ENCODE results near the gene ALDH8A1. TPM values are rescaled to one million over a fixed set of nuclear protein-coding genes. Genes with fewer than 3 reads are reported as not detected.
"Not testable (repeated sequence)": the region's sequence is repeated elsewhere in the genome, so short reads cannot be mapped to it uniquely, and the experiment has no call there.

ALDH8A1 gene
- total RNA-seq, 1 donor from 2014 or later: 1.1 TPM

DNA sequence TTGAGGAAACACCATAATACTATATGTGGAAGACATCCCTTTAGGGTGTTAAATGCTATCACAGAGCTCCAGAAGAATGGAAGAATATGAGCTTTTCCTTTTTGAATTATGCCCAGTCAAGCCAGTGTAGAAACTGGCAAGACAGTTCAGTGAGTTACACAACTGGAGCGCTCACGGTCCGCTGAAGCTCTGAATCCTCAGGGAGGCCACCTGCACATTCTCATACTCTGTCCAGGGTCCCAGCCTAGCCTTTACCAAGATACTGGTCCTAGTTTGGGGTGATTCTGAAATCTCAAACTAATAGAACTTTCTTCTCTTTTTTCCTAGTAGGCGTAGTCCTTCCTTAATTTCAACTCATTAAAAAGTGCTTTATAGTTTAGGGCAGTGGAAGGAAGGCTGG, 51.3 kb downstream of the ALDH8A1 start:
- FAIRE-seq (no peak), DNase-seq (ENCODE audit: low read depth) (no peak)
- Histone ChIP-seq H3K4me3 (ENCODE audit: low read depth, low read length) (no peak overlapping the region), H3K36me3 (ENCODE audit: control insufficient read depth, insufficient read depth, low read length) (no peaks in the 10 kb centered on the region), H3K27me3 (ENCODE audit: control insufficient read depth, insufficient read depth, low read length) (no peaks in the 10 kb centered on the region)
- TF ChIP-seq, protein P1, sequence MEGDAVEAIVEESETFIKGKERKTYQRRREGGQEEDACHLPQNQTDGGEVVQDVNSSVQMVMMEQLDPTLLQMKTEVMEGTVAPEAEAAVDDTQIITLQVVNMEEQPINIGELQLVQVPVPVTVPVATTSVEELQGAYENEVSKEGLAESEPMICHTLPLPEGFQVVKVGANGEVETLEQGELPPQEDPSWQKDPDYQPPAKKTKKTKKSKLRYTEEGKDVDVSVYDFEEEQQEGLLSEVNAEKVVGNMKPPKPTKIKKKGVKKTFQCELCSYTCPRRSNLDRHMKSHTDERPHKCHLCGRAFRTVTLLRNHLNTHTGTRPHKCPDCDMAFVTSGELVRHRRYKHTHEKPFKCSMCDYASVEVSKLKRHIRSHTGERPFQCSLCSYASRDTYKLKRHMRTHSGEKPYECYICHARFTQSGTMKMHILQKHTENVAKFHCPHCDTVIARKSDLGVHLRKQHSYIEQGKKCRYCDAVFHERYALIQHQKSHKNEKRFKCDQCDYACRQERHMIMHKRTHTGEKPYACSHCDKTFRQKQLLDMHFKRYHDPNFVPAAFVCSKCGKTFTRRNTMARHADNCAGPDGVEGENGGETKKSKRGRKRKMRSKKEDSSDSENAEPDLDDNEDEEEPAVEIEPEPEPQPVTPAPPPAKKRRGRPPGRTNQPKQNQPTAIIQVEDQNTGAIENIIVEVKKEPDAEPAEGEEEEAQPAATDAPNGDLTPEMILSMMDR (IDR thresholded peaks at IDR 0.05; ENCODE audit: insufficient read depth, low read length, severe bottlenecking): no peak

DNA sequence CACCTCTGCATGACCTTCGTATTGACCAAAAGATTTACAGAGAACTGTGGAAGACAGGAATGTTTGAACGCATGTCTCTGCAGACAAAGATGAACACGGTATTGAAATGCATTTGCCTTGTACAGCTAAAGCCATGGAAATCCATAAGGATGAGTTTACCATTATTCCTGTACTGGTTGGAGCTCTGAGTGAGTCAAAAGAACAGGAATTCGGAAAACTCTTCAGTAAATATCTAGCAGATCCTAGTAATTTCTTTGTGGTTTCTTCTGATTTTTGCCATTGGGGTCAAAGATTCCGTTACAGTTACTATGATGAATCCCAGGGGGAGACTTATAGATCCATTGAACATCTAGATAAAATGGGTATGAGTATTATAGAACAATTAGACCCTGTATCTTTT, 51.7 kb downstream of the ALDH8A1 start:
- not testable (repeated sequence) for FAIRE-seq; H3K27me3 ChIP-seq (ENCODE audit: control insufficient read depth, insufficient read depth, low read length); H3K4me3 ChIP-seq (ENCODE audit: low read depth, low read length); DNase-seq (ENCODE audit: low read depth); H3K36me3 ChIP-seq (ENCODE audit: control insufficient read depth, insufficient read depth, low read length)

DNA sequence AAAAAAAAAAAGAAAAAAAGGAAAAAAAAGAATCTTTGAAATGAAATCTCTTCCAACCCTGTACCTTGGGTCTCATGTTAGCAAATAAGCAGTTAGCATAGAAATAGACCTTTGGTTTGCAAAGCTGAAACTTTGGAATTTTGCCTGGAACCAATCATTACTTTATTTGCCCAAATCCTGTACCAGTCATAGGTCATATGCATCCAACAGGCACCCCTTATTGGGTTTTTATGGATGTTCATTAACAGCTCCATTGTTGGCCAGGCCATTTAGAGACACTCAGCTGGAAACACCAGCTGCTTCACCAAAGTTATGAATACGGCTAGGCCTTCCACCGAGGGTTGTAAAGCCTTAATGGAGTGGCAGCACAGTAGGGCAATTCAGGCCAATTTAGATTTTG, 53.0 kb downstream of the ALDH8A1 start:
- DNase-seq (ENCODE audit: low read depth) (no peak), FAIRE-seq (no peak)
- H3K27me3 ChIP-seq (ENCODE audit: control insufficient read depth, insufficient read depth, low read length): no peaks in the 10 kb centered on the region
- TF ChIP-seq, protein P1 (IDR thresholded peaks at IDR 0.05; ENCODE audit: insufficient read depth, low read length, severe bottlenecking): no peak
- no peak overlapping the region for H3K4me3 ChIP-seq (ENCODE audit: low read depth, low read length)
- no peaks in the 10 kb centered on the region for H3K36me3 ChIP-seq (ENCODE audit: control insufficient read depth, insufficient read depth, low read length)

DNA sequence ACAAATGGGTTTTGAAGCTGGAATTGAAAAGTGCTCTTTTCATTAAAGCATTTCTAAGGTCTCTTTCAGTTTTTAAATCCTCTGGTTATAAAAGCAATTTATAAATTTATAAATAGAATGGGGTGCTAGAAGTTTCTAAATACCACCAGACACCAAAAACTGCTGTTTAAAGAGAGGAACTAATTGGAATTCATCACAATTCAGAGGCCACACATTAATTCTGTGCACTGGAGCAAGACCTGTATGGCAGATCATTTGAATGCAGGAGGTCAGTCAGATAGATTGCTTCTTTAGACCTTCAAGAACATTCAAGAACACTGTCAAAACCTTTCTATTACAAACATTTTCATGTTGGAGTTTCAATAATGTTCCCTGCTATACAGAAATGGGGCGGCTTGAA, 55.1 kb downstream of the ALDH8A1 start:
- Histone ChIP-seq H3K4me3 (ENCODE audit: low read depth, low read length) (no peak overlapping the region), H3K36me3 (ENCODE audit: control insufficient read depth, insufficient read depth, low read length) (no peaks in the 10 kb centered on the region), H3K27me3 (ENCODE audit: control insufficient read depth, insufficient read depth, low read length) (no peaks in the 10 kb centered on the region)
- TF ChIP-seq, protein P1 (IDR thresholded peaks at IDR 0.05; ENCODE audit: insufficient read depth, low read length, severe bottlenecking): no peak
- DNase-seq (ENCODE audit: low read depth) (no peak), FAIRE-seq (no peak)

DNA sequence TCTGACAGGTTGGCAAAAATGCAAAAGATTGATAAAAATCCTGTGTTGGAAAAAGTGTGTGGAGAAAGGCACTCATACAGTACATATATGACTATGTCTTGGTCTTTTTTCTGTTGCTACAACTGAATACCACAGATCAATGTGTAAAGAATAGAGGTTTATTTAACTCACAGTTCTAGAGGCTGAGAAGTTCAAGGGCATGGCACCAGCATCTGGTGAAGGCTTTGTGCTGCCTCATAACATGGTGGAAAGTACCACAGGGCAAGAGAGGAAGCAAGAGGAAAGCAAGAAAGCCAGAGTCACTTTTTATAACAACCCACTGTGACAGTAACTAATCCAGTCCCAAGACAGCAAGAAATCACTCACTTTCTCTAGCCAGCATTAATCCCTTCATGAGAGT, 57.5 kb downstream of the ALDH8A1 start:
- no peak for DNase-seq (ENCODE audit: low read depth)
- no peak overlapping the region for H3K4me3 ChIP-seq (ENCODE audit: low read depth, low read length)
- no peak for FAIRE-seq
- H3K36me3 ChIP-seq (ENCODE audit: control insufficient read depth, insufficient read depth, low read length): no peaks in the 10 kb centered on the region
- TF ChIP-seq, protein P1 (IDR thresholded peaks at IDR 0.05; ENCODE audit: insufficient read depth, low read length, severe bottlenecking): no peak
- no peaks in the 10 kb centered on the region for H3K27me3 ChIP-seq (ENCODE audit: control insufficient read depth, insufficient read depth, low read length)

DNA sequence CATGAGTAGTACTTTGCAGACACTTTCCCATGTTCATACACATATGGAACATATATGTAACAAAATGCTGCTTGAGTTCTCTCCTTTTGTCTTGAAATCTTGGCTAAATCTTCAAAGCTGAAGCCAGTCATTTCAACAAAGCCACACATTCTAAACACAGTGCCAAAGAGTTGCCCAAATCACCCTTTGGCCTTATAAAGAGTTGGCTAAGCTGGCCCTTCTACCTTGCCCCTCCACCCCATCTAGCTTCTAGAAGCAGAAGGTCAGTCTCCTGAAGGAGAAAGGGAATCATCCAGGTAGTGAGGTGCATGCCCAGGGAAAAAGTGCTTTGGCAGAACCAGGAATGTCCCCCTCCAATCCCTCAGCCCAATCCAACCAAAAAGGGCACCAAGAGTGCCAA, 58.3 kb downstream of the ALDH8A1 start:
- no peaks in the 10 kb centered on the region for H3K36me3 ChIP-seq (ENCODE audit: control insufficient read depth, insufficient read depth, low read length)
- H3K4me3 ChIP-seq (ENCODE audit: low read depth, low read length): no peak overlapping the region
- no peaks in the 10 kb centered on the region for H3K27me3 ChIP-seq (ENCODE audit: control insufficient read depth, insufficient read depth, low read length)
- no peak for FAIRE-seq
- DNase-seq (ENCODE audit: low read depth): no peak
- TF ChIP-seq, protein P1 (IDR thresholded peaks at IDR 0.05; ENCODE audit: insufficient read depth, low read length, severe bottlenecking): no peak
